GM23338 (cell line): ENCODE data around the gene C2CD3. TPM values are rescaled to one million over a fixed set of nuclear protein-coding genes. Genes with fewer than 3 reads are reported as not detected.

Experiments
- ATAC-seq: fragments of 200-7000 bp; cut with Tn5 transposase; 3 replicates; pipeline ENCODE4 v1.9.1; 2020
- DNase-seq: peaks from one replicate; pipeline ENCODE4 v3.0.0-alpha.2; 2015; ENCODE audit warnings: low spot score
- H2AFZ ChIP-seq: fragments of 200-600 bp; sonication (generic); 2 replicates; pipeline ENCODE4 v1.8.0; 2016; ENCODE audit warnings: antibody characterized with exemption, mild to moderate bottlenecking, moderate library complexity
- H3F3A ChIP-seq: fragments of 200-600 bp; sonication (generic); replicated peaks from 2 replicates; pipeline ENCODE4 v1.8.0; 2017; ENCODE audit warnings: antibody characterized with exemption, mixed run types, low read depth
- H3K27ac ChIP-seq: fragments of 200-600 bp; sonication (generic); 2 replicates; pipeline ENCODE4 v1.6.1; 2016; ENCODE audit warnings: low read depth
- H3K27me3 ChIP-seq: fragments of 200-600 bp; sonication (generic); 2 replicates; pipeline ENCODE4 v1.8.0; 2016; ENCODE audit warnings: mild to moderate bottlenecking, mixed run types, moderate library complexity; ENCODE audit not compliant: insufficient read depth
- H3K36me3 ChIP-seq: fragments of 200-600 bp; sonication (generic); 2 replicates; pipeline ENCODE4 v1.8.0; 2016; ENCODE audit warnings: mild to moderate bottlenecking; ENCODE audit not compliant: insufficient read depth
- H3K4me1 ChIP-seq: fragments of 200-600 bp; sonication (generic); 2 replicates; pipeline ENCODE4 v1.8.0; 2016; ENCODE audit warnings: mild to moderate bottlenecking, moderate library complexity; ENCODE audit not compliant: insufficient read depth
- H3K4me2 ChIP-seq: fragments of 200-600 bp; sonication (generic); 2 replicates; pipeline ENCODE4 v1.7.1; 2017; ENCODE audit warnings: mixed run types
- H3K4me3 ChIP-seq: fragments of 200-600 bp; sonication (generic); 2 replicates; pipeline ENCODE4 v1.6.1; 2016; ENCODE audit warnings: mixed run types
- H3K79me2 ChIP-seq: fragments of 200-600 bp; sonication (generic); replicated peaks from 2 replicates; pipeline ENCODE4 v1.8.0; 2017; ENCODE audit warnings: mild to moderate bottlenecking; ENCODE audit not compliant: insufficient read depth
- H3K9me2 ChIP-seq: fragments of 200-600 bp; sonication (generic); 2 replicates; pipeline ENCODE4 v1.8.0; 2017; ENCODE audit not compliant: insufficient read depth
- H4K20me1 ChIP-seq: fragments of 200-600 bp; sonication (generic); replicated peaks from 2 replicates; pipeline ENCODE4 v1.8.0; 2017; ENCODE audit warnings: mild to moderate bottlenecking; ENCODE audit not compliant: insufficient read depth
- H3K27ac Mint-ChIP-seq: 2 replicates; pipeline ENCODE4 v1.8.0; 2020; ENCODE audit warnings: inconsistent platforms, mild to moderate bottlenecking, moderate library complexity, mixed read lengths
- H3K27me3 Mint-ChIP-seq: 3 replicates; pipeline ENCODE4 v1.8.0; 2022; ENCODE audit warnings: low read depth, mild to moderate bottlenecking, moderate library complexity, mixed read lengths, inconsistent platforms; ENCODE audit not compliant: insufficient read depth, poor library complexity
- H3K36me3 Mint-ChIP-seq: 3 replicates; pipeline ENCODE4 v1.8.0; 2021; ENCODE audit warnings: low read depth, mild to moderate bottlenecking, inconsistent platforms, moderate library complexity, mixed read lengths
- H3K4me1 Mint-ChIP-seq: 3 replicates; pipeline ENCODE4 v1.8.0; 2020; ENCODE audit warnings: mild to moderate bottlenecking, inconsistent platforms, mixed read lengths
- H3K4me3 Mint-ChIP-seq: 3 replicates; pipeline ENCODE4 v1.8.0; 2021; ENCODE audit warnings: moderate library complexity, mild to moderate bottlenecking, inconsistent platforms, mixed read lengths
- H3K9me3 Mint-ChIP-seq: 3 replicates; pipeline ENCODE4 v1.8.0; 2020; ENCODE audit warnings: moderate library complexity, mild to moderate bottlenecking, inconsistent platforms, mixed read lengths
- CREB1 ChIP-seq: fragments of 250-450 bp; sonication (Bioruptor Pico); IDR thresholded peaks from 2 replicates; pipeline ENCODE4 v1.5.0; 2020; ENCODE audit warnings: low read depth, mild to moderate bottlenecking, moderate library complexity
- CTCF ChIP-seq, 2 experiments: fragments of 200-600 bp in 1 of 2; sonication (generic) in 1 of 2; conservative IDR thresholded peaks; 2 replicates each; pipeline versions ENCODE4 v1.5.1 to v1.6.1; 2016 to 2017; ENCODE audit warnings: antibody characterized with exemption in 2 of 2, low read depth in 2 of 2, mild to moderate bottlenecking in 2 of 2, moderate library complexity in 1 of 2
- ETS1 ChIP-seq: IDR thresholded peaks from 2 replicates; pipeline ENCODE4 v1.6.1; 2016; ENCODE audit warnings: antibody characterized with exemption
- EZH2 ChIP-seq: fragments of 200-600 bp; sonication (generic); IDR thresholded peaks from one replicate; pipeline ENCODE4 v1.8.0; 2017; ENCODE audit warnings: antibody characterized with exemption, mild to moderate bottlenecking, low read depth; ENCODE audit not compliant: unreplicated experiment
- EZH2phosphoT487 ChIP-seq: fragments of 200-600 bp; sonication (generic); IDR thresholded peaks from one replicate; pipeline ENCODE4 v1.8.1; 2018; ENCODE audit warnings: antibody characterized with exemption; ENCODE audit not compliant: unreplicated experiment
- JUNB ChIP-seq: IDR thresholded peaks from one replicate; pipeline ENCODE4 v1.6.1; 2016; ENCODE audit warnings: antibody characterized with exemption; ENCODE audit not compliant: unreplicated experiment
- NANOG ChIP-seq: IDR thresholded peaks from 2 replicates; pipeline ENCODE4 v1.6.1; 2016; ENCODE audit warnings: antibody characterized with exemption, borderline replicate concordance
- POLR2AphosphoS5 ChIP-seq: IDR thresholded peaks from 2 replicates; pipeline ENCODE4 v1.6.1; 2016; ENCODE audit warnings: antibody characterized with exemption, low read depth
- STAT1 ChIP-seq: IDR thresholded peaks from one replicate; pipeline ENCODE4 v1.6.1; 2016; ENCODE audit warnings: antibody characterized with exemption; ENCODE audit not compliant: unreplicated experiment
- ZNF114 ChIP-seq: fragments of 250-450 bp; sonication (Bioruptor Pico); IDR thresholded peaks from 2 replicates; pipeline ENCODE4 v1.5.0; 2020; ENCODE audit warnings: mild to moderate bottlenecking, moderate library complexity
- ZNF331 ChIP-seq: fragments of 250-450 bp; sonication (Bioruptor Pico); IDR thresholded peaks from 2 replicates; pipeline ENCODE4 v1.5.0; 2020; ENCODE audit warnings: low read depth, mild to moderate bottlenecking, moderate library complexity
- polyA plus RNA-seq: library from polyadenylated mRNA; unstranded; fragments of >200 nt; fragmentation: Nextera tagmentation; extraction: Ambion mirVana; gene quantifications from 2 replicates; pipeline ENCODE4 v1.2.1, GENCODE V29; 2016
- total RNA-seq: library from RNA; depleted of rRNA; stranded (reverse); fragments of >200 nt; shearing (Covaris generic); gene quantifications from 2 replicates; pipeline ENCODE4 v1.2.3, GENCODE V29; 2014
- TF ChIP-seq, protein P1 (sequence below): fragments of 250-450 bp; sonication (Bioruptor Pico); IDR thresholded peaks from 2 replicates; pipeline ENCODE4 v1.5.0; 2020; ENCODE audit warnings: mild to moderate bottlenecking, moderate library complexity
- TF ChIP-seq, protein P2 (sequence below): IDR thresholded peaks from one replicate; pipeline ENCODE4 v1.6.1; 2018; ENCODE audit warnings: antibody characterized with exemption; ENCODE audit not compliant: unreplicated experiment

Gene C2CD3
- total and polyA plus RNA-seq, 2 experiments from 2014 or later = 15.5 to 29.5 TPM

- H3K27me3 Mint-ChIP-seq = peaks cover 2% of the 10 kb centered on the region
Measured at GRCh38 chr11:74139151-74139918, 31.5 kb downstream of the C2CD3 start.

More at GRCh38 chr11:74139151-74139918, 31.5 kb downstream of the C2CD3 start:
- Histone ChIP-seq H4K20me1 (no peaks in the 10 kb centered on the region), H2AFZ (no peak overlapping the region), H3K4me2 (no peak overlapping the region), H3K9me2 (no peaks in the 10 kb centered on the region), H3K36me3 (peaks cover 3% of the 10 kb centered on the region; the same call in 1 of the 2 replicates), H3K79me2 (no peaks in the 10 kb centered on the region), H3K4me1 (peaks cover 10% of the 10 kb centered on the region; the same call in 1 of the 2 replicates), H3F3A (no peaks in the 10 kb centered on the region), H3K27me3 (no peaks in the 10 kb centered on the region), H3K4me3 (no peak overlapping the region), H3K27ac (peak overlapping the region; percentile 91)
- DNase-seq = peak; percentile 30
- TF ChIP-seq JUNB (no peak), EZH2 (no peak), ZNF114 (CRISPR knock-in tag) (no peak), ETS1 (no peak), ZNF331 (no peak), CREB1 (CRISPR knock-in tag) (no peak), CTCF (conservative IDR thresholded peaks at IDR 0.05; ENCODE audit: low read depth in 2 of 2) (no peak), POLR2AphosphoS5 (no peak), STAT1 (no peak), NANOG (no peak), EZH2phosphoT487 (no peak)
- TF ChIP-seq, protein P1, sequence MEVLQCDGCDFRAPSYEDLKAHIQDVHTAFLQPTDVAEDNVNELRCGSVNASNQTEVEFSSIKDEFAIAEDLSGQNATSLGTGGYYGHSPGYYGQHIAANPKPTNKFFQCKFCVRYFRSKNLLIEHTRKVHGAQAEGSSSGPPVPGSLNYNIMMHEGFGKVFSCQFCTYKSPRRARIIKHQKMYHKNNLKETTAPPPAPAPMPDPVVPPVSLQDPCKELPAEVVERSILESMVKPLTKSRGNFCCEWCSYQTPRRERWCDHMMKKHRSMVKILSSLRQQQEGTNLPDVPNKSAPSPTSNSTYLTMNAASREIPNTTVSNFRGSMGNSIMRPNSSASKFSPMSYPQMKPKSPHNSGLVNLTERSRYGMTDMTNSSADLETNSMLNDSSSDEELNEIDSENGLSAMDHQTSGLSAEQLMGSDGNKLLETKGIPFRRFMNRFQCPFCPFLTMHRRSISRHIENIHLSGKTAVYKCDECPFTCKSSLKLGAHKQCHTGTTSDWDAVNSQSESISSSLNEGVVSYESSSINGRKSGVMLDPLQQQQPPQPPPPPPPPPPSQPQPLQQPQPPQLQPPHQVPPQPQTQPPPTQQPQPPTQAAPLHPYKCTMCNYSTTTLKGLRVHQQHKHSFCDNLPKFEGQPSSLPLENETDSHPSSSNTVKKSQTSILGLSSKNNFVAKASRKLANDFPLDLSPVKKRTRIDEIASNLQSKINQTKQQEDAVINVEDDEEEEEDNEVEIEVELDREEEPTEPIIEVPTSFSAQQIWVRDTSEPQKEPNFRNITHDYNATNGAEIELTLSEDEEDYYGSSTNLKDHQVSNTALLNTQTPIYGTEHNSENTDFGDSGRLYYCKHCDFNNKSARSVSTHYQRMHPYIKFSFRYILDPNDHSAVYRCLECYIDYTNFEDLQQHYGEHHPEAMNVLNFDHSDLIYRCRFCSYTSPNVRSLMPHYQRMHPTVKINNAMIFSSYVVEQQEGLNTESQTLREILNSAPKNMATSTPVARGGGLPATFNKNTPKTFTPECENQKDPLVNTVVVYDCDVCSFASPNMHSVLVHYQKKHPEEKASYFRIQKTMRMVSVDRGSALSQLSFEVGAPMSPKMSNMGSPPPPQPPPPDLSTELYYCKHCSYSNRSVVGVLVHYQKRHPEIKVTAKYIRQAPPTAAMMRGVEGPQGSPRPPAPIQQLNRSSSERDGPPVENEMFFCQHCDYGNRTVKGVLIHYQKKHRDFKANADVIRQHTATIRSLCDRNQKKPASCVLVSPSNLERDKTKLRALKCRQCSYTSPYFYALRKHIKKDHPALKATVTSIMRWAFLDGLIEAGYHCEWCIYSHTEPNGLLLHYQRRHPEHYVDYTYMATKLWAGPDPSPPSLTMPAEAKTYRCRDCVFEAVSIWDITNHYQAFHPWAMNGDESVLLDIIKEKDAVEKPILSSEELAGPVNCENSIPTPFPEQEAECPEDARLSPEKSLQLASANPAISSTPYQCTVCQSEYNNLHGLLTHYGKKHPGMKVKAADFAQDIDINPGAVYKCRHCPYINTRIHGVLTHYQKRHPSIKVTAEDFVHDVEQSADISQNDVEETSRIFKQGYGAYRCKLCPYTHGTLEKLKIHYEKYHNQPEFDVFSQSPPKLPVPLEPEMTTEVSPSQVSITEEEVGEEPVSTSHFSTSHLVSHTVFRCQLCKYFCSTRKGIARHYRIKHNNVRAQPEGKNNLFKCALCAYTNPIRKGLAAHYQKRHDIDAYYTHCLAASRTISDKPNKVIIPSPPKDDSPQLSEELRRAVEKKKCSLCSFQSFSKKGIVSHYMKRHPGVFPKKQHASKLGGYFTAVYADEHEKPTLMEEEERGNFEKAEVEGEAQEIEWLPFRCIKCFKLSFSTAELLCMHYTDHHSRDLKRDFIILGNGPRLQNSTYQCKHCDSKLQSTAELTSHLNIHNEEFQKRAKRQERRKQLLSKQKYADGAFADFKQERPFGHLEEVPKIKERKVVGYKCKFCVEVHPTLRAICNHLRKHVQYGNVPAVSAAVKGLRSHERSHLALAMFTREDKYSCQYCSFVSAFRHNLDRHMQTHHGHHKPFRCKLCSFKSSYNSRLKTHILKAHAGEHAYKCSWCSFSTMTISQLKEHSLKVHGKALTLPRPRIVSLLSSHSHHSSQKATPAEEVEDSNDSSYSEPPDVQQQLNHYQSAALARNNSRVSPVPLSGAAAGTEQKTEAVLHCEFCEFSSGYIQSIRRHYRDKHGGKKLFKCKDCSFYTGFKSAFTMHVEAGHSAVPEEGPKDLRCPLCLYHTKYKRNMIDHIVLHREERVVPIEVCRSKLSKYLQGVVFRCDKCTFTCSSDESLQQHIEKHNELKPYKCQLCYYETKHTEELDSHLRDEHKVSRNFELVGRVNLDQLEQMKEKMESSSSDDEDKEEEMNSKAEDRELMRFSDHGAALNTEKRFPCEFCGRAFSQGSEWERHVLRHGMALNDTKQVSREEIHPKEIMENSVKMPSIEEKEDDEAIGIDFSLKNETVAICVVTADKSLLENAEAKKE = no peak
- TF ChIP-seq, protein P2, sequence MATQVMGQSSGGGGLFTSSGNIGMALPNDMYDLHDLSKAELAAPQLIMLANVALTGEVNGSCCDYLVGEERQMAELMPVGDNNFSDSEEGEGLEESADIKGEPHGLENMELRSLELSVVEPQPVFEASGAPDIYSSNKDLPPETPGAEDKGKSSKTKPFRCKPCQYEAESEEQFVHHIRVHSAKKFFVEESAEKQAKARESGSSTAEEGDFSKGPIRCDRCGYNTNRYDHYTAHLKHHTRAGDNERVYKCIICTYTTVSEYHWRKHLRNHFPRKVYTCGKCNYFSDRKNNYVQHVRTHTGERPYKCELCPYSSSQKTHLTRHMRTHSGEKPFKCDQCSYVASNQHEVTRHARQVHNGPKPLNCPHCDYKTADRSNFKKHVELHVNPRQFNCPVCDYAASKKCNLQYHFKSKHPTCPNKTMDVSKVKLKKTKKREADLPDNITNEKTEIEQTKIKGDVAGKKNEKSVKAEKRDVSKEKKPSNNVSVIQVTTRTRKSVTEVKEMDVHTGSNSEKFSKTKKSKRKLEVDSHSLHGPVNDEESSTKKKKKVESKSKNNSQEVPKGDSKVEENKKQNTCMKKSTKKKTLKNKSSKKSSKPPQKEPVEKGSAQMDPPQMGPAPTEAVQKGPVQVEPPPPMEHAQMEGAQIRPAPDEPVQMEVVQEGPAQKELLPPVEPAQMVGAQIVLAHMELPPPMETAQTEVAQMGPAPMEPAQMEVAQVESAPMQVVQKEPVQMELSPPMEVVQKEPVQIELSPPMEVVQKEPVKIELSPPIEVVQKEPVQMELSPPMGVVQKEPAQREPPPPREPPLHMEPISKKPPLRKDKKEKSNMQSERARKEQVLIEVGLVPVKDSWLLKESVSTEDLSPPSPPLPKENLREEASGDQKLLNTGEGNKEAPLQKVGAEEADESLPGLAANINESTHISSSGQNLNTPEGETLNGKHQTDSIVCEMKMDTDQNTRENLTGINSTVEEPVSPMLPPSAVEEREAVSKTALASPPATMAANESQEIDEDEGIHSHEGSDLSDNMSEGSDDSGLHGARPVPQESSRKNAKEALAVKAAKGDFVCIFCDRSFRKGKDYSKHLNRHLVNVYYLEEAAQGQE = no peak
- peaks cover 21% of the 10 kb centered on the region for H3K4me1 Mint-ChIP-seq
- no peak; the same call in 2 of the 3 replicates for ATAC-seq
- peaks cover 23% of the 10 kb centered on the region; the same call in 2 of the 3 replicates for H3K36me3 Mint-ChIP-seq
- peaks cover 2% of the 10 kb centered on the region; the same call in 1 of the 3 replicates for H3K9me3 Mint-ChIP-seq
- no peak overlapping the region for H3K4me3 Mint-ChIP-seq
- H3K27ac Mint-ChIP-seq = peak overlapping the region; percentile 27
